ENCODE data around the gene GRM1.

GRCh38 chr6:146269482-146269881 lies 240.6 kb downstream of the GRM1 start:
- TF ChIP-seq CTCF (conservative IDR thresholded peaks at IDR 0.05; ENCODE audit: low read depth, low read length) (no peak), POLR2A (IDR thresholded peaks at IDR 0.05; ENCODE audit: low read depth, low read length) (no peak), USF2 (IDR thresholded peaks at IDR 0.05; ENCODE audit: low read depth, low read length) (no peak), MXI1 (IDR thresholded peaks at IDR 0.05; ENCODE audit: borderline replicate concordance, low read depth, low read length) (no peak), SMC3 (IDR thresholded peaks at IDR 0.05; ENCODE audit: low read depth, low read length) (no peak), RAD21 (IDR thresholded peaks at IDR 0.05; ENCODE audit: low read length) (no peak)

All from IMR-90 (cell line).